HEK293 (cell line): ENCODE measurements around the gene PLSCR5.

Experiments used
- CTCF ChIA-PET: fragments of 350-600 bp; formaldehyde crosslinking; extraction: SDS; loops from one replicate; lab custom pipeline; 2021; ENCODE audit warnings: antibody characterized with exemption; lab: Yijun Ruan, JAX
- POLR2A ChIA-PET: fragments of 300-600 bp; formaldehyde crosslinking; extraction: SDS; loops from one replicate; lab custom pipeline; 2020; ENCODE audit warnings: antibody characterized with exemption, inconsistent platforms; lab: Yijun Ruan, JAX
- H3K27ac ChIP-seq: fragments of 200-500 bp; sonication (Bioruptor generic); 2 replicates; pipeline ENCODE4 v1.5.1; 2014; ENCODE audit warnings: low read depth, low read length, control low read depth, inconsistent platforms; ENCODE audit errors: extremely low read depth
- H3K36me3 ChIP-seq, 2 experiments: fragments of 200-500 bp in 1 of 2; sonication (Bioruptor generic) in 1 of 2; 1 replicate in 1 of 2; 2 replicates in 1 of 2; pipeline ENCODE4 v1.5.1; 2014 to 2017; ENCODE audit warnings: inconsistent platforms in 2 of 2, low read length in 2 of 2; ENCODE audit not compliant: control insufficient read depth in 2 of 2, insufficient read depth in 1 of 2
- H3K4me1 ChIP-seq: fragments of 200-500 bp; sonication (Bioruptor generic); 2 replicates; pipeline ENCODE4 v1.5.1; 2014; ENCODE audit warnings: mild to moderate bottlenecking, low read length, inconsistent platforms; ENCODE audit not compliant: control insufficient read depth, insufficient read depth
- H3K4me3 ChIP-seq: 2 replicates; pipeline ENCODE4 v1.5.1; 2011; ENCODE audit warnings: low read depth, mild to moderate bottlenecking, control low read depth, low read length, moderate library complexity
- H3K9me3 ChIP-seq: fragments of 200-500 bp; sonication (Bioruptor generic); 2 replicates; pipeline ENCODE4 v1.5.1; 2014; ENCODE audit warnings: low read depth, low read length, inconsistent platforms; ENCODE audit not compliant: control insufficient read depth, insufficient read depth
- KLF17 ChIP-seq: fragments of 450-650 bp; formaldehyde crosslinking; IDR thresholded peaks from 2 replicates; pipeline ENCODE4 v1.5.1; 2016; ENCODE audit warnings: missing biosample characterization, missing genetic modification characterization
- KLF8 ChIP-seq: fragments of 450-650 bp; formaldehyde crosslinking; IDR thresholded peaks from 2 replicates; pipeline ENCODE4 v1.5.1; 2016; ENCODE audit warnings: missing biosample characterization, missing genetic modification characterization
- MEIS1 ChIP-seq: sonication (generic); formaldehyde crosslinking; IDR thresholded peaks from 2 replicates; pipeline ENCODE4 v1.8.1; 2022; ENCODE audit warnings: missing genetic modification reagents, mild to moderate bottlenecking, borderline replicate concordance
- WT1 ChIP-seq: fragments of 450-650 bp; formaldehyde crosslinking; IDR thresholded peaks from 2 replicates; pipeline ENCODE4 v1.5.1; 2016; ENCODE audit warnings: missing biosample characterization, missing genetic modification characterization
- ZBTB49 ChIP-seq: fragments of 450-650 bp; formaldehyde crosslinking; IDR thresholded peaks from 2 replicates; pipeline ENCODE4 v1.5.1; 2016; ENCODE audit warnings: missing biosample characterization, missing genetic modification characterization, low read depth
- ZBTB8A ChIP-seq: fragments of 450-650 bp; formaldehyde crosslinking; IDR thresholded peaks from 2 replicates; pipeline ENCODE4 v1.5.1; 2016; ENCODE audit warnings: missing biosample characterization, missing genetic modification characterization
- ZEB2 ChIP-seq: fragments of 450-650 bp; formaldehyde crosslinking; IDR thresholded peaks from 2 replicates; pipeline ENCODE4 v1.5.1; 2016; ENCODE audit warnings: missing biosample characterization, missing genetic modification characterization
- ZNF112 ChIP-seq: fragments of 450-650 bp; formaldehyde crosslinking; IDR thresholded peaks from 2 replicates; pipeline ENCODE4 v1.5.0; 2017; ENCODE audit warnings: missing biosample characterization, missing genetic modification characterization
- ZNF510 ChIP-seq: fragments of 450-650 bp; formaldehyde crosslinking; IDR thresholded peaks from 2 replicates; pipeline ENCODE4 v1.5.1; 2018; ENCODE audit warnings: mild to moderate bottlenecking, missing genetic modification characterization, missing biosample characterization; ENCODE audit not compliant: insufficient replicate concordance
- ZNF521 ChIP-seq: fragments of 450-650 bp; formaldehyde crosslinking; IDR thresholded peaks from 2 replicates; pipeline ENCODE4 v1.5.1; 2017; ENCODE audit warnings: missing biosample characterization, mild to moderate bottlenecking, missing genetic modification characterization
- ZNF544 ChIP-seq: fragments of 450-650 bp; formaldehyde crosslinking; IDR thresholded peaks from 2 replicates; pipeline ENCODE4 v1.5.0; 2017; ENCODE audit warnings: missing biosample characterization, missing genetic modification characterization
- ZNF555 ChIP-seq: fragments of 450-650 bp; formaldehyde crosslinking; conservative IDR thresholded peaks from 2 replicates; pipeline ENCODE4 v1.5.1; 2017; ENCODE audit warnings: missing biosample characterization, mild to moderate bottlenecking, missing genetic modification characterization, inconsistent platforms
- ZNF639 ChIP-seq: fragments of 450-650 bp; formaldehyde crosslinking; IDR thresholded peaks from 2 replicates; pipeline ENCODE4 v1.5.1; 2016; ENCODE audit warnings: missing biosample characterization, missing genetic modification characterization
- ZNF664 ChIP-seq: fragments of 450-650 bp; formaldehyde crosslinking; IDR thresholded peaks from 2 replicates; pipeline ENCODE4 v1.5.1; 2016; ENCODE audit warnings: missing biosample characterization, missing genetic modification characterization
- ZNF747 ChIP-seq: fragments of 450-650 bp; formaldehyde crosslinking; IDR thresholded peaks from 2 replicates; pipeline ENCODE4 v1.5.1; 2016; ENCODE audit warnings: missing biosample characterization, missing genetic modification characterization
- ZSCAN18 ChIP-seq: fragments of 450-650 bp; formaldehyde crosslinking; IDR thresholded peaks from 2 replicates; pipeline ENCODE4 v1.5.1; 2016; ENCODE audit warnings: missing biosample characterization, missing genetic modification characterization
- TF ChIP-seq, protein P1 (sequence below): fragments of 450-650 bp; formaldehyde crosslinking; IDR thresholded peaks from 2 replicates; pipeline ENCODE4 v1.5.0; 2017; ENCODE audit warnings: missing biosample characterization, missing genetic modification characterization, borderline replicate concordance

PLSCR5 gene

GRCh38 chr3:146546366-146546965, 58.7 kb downstream of the PLSCR5 start:
- TF ChIP-seq ZSCAN18 (tag by site-specific recombination) (no peak), ZNF521 (tag by site-specific recombination) (no peak), ZNF112 (tag by site-specific recombination) (no peak), ZNF510 (tag by site-specific recombination) (no peak)
- Histone ChIP-seq H3K36me3 (no peaks in the 10 kb centered on the region), H3K9me3 (no peaks in the 10 kb centered on the region), H3K27ac (no peak overlapping the region), H3K4me3 (no peak overlapping the region), H3K4me1 (no peaks in the 10 kb centered on the region)
- POLR2A ChIA-PET = no interaction called here
- CTCF ChIA-PET = interaction anchor here (0.7 kb wide), 1 partner anchor 11 kb away, joined by 3 read pairs; no protein-coding TSS in a partner anchor

DNA sequence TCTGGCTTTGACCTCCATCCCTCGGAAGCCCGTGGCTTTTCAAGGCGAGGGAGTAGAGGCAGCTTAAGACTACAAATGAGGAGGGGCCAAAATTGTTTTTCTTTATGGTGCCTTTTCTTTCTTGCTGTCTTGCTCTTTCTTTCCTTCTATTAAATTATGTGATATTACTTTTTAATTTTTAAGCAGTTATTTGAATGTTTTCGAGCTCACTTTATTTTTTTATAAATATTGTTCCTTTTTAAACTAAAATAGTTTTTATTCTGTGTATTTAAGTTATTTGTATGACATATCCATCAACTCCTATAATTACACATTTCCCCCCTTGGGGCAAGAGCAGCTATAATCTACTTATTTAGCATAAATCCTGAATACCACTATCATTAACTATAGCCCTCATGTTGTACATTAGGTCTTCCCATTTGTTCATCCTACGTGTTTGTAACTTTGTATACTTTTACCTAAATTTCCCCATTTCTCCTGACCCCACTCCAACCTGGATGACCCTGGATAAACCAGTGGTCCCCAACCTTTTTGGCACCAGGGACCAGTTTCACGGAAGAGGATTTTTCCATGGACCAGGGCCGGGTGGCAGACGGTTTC, 60.1 kb downstream of the PLSCR5 start:
- H3K27ac ChIP-seq = no peak overlapping the region
- CTCF ChIA-PET = interaction anchor here (0.6 kb wide), 1 partner anchor 29 kb away, joined by 3 read pairs; no protein-coding TSS in a partner anchor
- no peaks in the 10 kb centered on the region for H3K9me3 ChIP-seq
- no peaks in the 10 kb centered on the region for H3K4me1 ChIP-seq
- peak overlapping the region; percentile 90 for H3K4me3 ChIP-seq
- TF ChIP-seq ZNF544 (tag by site-specific recombination) (no peak), ZNF664 (peak; percentile 58; the same call in 1 of the 2 replicates), WT1 (tag by site-specific recombination) (0 out of 2 replicates have a peak, but pooled peaks have one; percentile 18)
- TF ChIP-seq, all 188 proteins: peak for 2
- POLR2A ChIA-PET = interaction anchor here (0.8 to 2.1 kb wide), 4 partner anchors 11 to 76 kb away, joined by 3 to 9 read pairs (median 4); partner anchors contain the start of gene PLSCR2
- H3K36me3 ChIP-seq = no peaks in the 10 kb centered on the region

DNA sequence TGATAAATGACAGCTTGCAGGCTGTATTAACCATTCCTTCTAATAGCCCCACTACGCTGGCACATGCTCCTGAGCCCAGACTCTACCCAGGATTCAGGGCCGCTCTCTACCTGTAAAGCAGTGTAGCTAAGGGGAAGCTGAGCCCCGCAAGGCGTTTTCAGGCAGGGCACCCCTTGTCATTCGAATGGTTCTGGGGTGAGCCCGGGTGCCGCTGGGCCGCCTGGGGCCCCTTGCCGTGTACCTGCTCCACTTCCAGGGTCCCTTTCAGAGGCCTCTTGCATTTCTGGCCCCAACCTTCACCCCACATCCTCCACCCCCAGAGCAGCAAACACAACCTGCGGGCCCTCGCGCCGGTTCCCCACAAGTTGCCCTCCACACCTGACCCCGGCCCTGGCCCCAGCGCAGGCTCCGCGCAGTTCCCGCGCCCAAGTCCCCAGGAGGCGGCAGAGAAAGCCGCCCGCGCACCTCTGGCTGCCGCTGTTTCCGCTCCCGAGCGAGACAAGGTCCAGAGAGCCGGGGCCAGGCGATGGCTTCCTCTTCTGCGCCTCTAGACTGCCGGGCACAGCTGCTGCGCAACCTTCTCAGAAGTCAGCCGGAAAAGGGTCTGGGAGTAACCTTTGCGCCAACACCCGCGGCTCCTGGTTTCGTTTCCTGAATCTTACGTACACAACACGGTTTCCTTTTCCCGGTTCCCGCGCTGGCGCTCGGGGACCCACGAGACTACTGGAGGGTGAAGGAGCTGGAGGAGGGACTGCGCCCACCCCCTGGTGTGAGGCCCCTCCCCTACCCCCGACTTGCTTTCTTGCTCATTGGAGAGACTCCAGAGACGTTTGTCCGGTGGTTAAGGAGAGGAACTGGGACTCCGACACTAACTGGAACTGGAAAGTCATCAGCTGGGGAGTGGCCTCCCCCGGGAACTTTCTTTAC, 60.9 kb downstream of the PLSCR5 start, which contains the start of gene PLSCR1:
PLSCR1 (minus strand) TSS at position 606 of the 927 bp plus-strand sequence. CDS start 8,055 bp downstream, outside the sequence.
- H3K36me3 ChIP-seq = peaks cover 0 to 1% of the 10 kb centered on the region in 2 experiments; a peak in 1 of 3 replicates
- H3K4me1 ChIP-seq = no peaks in the 10 kb centered on the region
- peak within 1 kb of the TSS; percentile 90 for H3K4me3 ChIP-seq
- ChIA-PET CTCF (interaction anchor here (0.6 kb wide), 1 partner anchor 28 kb away, joined by 3 read pairs; no protein-coding TSS in a partner anchor), POLR2A (interaction anchor here (0.8 to 2.1 kb wide), 4 partner anchors 10 to 75 kb away, joined by 3 to 9 read pairs (median 4); partner anchors contain the start of gene PLSCR2)
- peak within 1 kb of the TSS; percentile 80 for H3K27ac ChIP-seq
- no peaks in the 10 kb centered on the region for H3K9me3 ChIP-seq
- TF ChIP-seq ZNF555 (tag by site-specific recombination) = no peak
- peak; percentile 61; the same call in 1 of the 2 replicates for TF ChIP-seq ZEB2 (tag by site-specific recombination)
- TF ChIP-seq, protein P1, sequence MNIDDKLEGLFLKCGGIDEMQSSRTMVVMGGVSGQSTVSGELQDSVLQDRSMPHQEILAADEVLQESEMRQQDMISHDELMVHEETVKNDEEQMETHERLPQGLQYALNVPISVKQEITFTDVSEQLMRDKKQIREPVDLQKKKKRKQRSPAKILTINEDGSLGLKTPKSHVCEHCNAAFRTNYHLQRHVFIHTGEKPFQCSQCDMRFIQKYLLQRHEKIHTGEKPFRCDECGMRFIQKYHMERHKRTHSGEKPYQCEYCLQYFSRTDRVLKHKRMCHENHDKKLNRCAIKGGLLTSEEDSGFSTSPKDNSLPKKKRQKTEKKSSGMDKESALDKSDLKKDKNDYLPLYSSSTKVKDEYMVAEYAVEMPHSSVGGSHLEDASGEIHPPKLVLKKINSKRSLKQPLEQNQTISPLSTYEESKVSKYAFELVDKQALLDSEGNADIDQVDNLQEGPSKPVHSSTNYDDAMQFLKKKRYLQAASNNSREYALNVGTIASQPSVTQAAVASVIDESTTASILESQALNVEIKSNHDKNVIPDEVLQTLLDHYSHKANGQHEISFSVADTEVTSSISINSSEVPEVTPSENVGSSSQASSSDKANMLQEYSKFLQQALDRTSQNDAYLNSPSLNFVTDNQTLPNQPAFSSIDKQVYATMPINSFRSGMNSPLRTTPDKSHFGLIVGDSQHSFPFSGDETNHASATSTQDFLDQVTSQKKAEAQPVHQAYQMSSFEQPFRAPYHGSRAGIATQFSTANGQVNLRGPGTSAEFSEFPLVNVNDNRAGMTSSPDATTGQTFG (tag by site-specific recombination) = no peak
- TF ChIP-seq ZBTB49 (tag by site-specific recombination) = no peak
- TF ChIP-seq KLF8 = no peak
- TF ChIP-seq ZNF544 (tag by site-specific recombination) = no peak
- no peak for TF ChIP-seq KLF17 (tag by site-specific recombination)
- TF ChIP-seq ZNF747 (tag by site-specific recombination) = no peak
- TF ChIP-seq MEIS1 (CRISPR knock-in tag) = no peak
- TF ChIP-seq ZBTB8A (tag by site-specific recombination) = no peak; the same call in 1 of the 2 replicates
- no peak for TF ChIP-seq ZNF639 (tag by site-specific recombination)
